Trophoblast cell (in vitro differentiated cells and primary cell): Measurements from ENCODE around the gene DPEP2.
A peak's percentile ranks its signal among the peaks of the same experiment; 100 is the strongest.
"Not testable (repeated sequence)": the region's sequence is repeated elsewhere in the genome, so short reads cannot be mapped to it uniquely, and the experiment has no call there.

Source experiments
- DNase-seq, 2 donors: peaks; one replicate each; pipeline ENCODE4 v3.0.0-alpha.2; 2016
- H2AFZ ChIP-seq: 2 replicates; pipeline ENCODE4 v1.6.1; 2013; ENCODE audit warnings: low read length, moderate library complexity, mild to moderate bottlenecking; ENCODE audit not compliant: insufficient read depth, poor library complexity
- H2AK5ac ChIP-seq: 2 replicates; pipeline ENCODE4 v1.6.1; 2013; ENCODE audit warnings: mild to moderate bottlenecking, low read length
- H2BK120ac ChIP-seq: 2 replicates; pipeline ENCODE4 v1.6.1; 2013; ENCODE audit warnings: low read length, mild to moderate bottlenecking, moderate library complexity; ENCODE audit not compliant: insufficient read depth, poor library complexity
- H2BK12ac ChIP-seq: 2 replicates; pipeline ENCODE4 v1.6.1; 2013; ENCODE audit warnings: mild to moderate bottlenecking, low read length, moderate library complexity
- H2BK5ac ChIP-seq: 2 replicates; pipeline ENCODE4 v1.6.1; 2013; ENCODE audit warnings: low read length, low read depth, moderate library complexity, mild to moderate bottlenecking; ENCODE audit not compliant: poor library complexity
- H3K14ac ChIP-seq: 2 replicates; pipeline ENCODE4 v1.6.1; 2013; ENCODE audit warnings: mild to moderate bottlenecking, low read length
- H3K18ac ChIP-seq: 2 replicates; pipeline ENCODE4 v1.6.1; 2013; ENCODE audit warnings: mild to moderate bottlenecking, low read length
- H3K23ac ChIP-seq: 2 replicates; pipeline ENCODE4 v1.6.1; 2013; ENCODE audit warnings: low read length
- H3K27ac ChIP-seq: 2 replicates; pipeline ENCODE4 v1.5.1; 2013; ENCODE audit warnings: low read depth, mild to moderate bottlenecking, inconsistent platforms, low read length, moderate library complexity
- H3K27me3 ChIP-seq: 2 replicates; pipeline ENCODE4 v1.6.1; 2013; ENCODE audit warnings: inconsistent platforms, mild to moderate bottlenecking, low read length, moderate library complexity; ENCODE audit not compliant: insufficient read depth
- H3K36me3 ChIP-seq, 2 experiments: 1 replicate in 1 of 2; 2 replicates in 1 of 2; pipeline ENCODE4 v1.6.1; 2013; ENCODE audit warnings: low read length in 2 of 2, mild to moderate bottlenecking in 2 of 2, moderate library complexity in 1 of 2; ENCODE audit not compliant: insufficient read depth in 2 of 2, control insufficient read depth in 1 of 2
- H3K4ac ChIP-seq: 2 replicates; pipeline ENCODE4 v1.6.1; 2013; ENCODE audit warnings: low read depth, mild to moderate bottlenecking, low read length, moderate library complexity
- H3K4me1 ChIP-seq, 2 experiments: 1 replicate in 1 of 2; 2 replicates in 1 of 2; pipeline ENCODE4 v1.6.1; 2013; ENCODE audit warnings: low read length in 2 of 2, mild to moderate bottlenecking in 2 of 2, moderate library complexity in 1 of 2; ENCODE audit not compliant: insufficient read depth in 2 of 2, control insufficient read depth in 1 of 2
- H3K4me2 ChIP-seq: 2 replicates; pipeline ENCODE4 v1.6.1; 2013; ENCODE audit warnings: inconsistent platforms, mild to moderate bottlenecking, low read length, moderate library complexity
- H3K4me3 ChIP-seq: 2 replicates; pipeline ENCODE4 v1.5.1; 2013; ENCODE audit warnings: mild to moderate bottlenecking, low read depth, low read length, inconsistent platforms
- H3K79me1 ChIP-seq: one replicate; pipeline ENCODE4 v1.6.1; 2013; ENCODE audit warnings: low read length
- H3K79me2 ChIP-seq: 2 replicates; pipeline ENCODE4 v1.6.1; 2013; ENCODE audit warnings: low read length, mild to moderate bottlenecking; ENCODE audit not compliant: control insufficient read depth, insufficient read depth, poor library complexity
- H3K9ac ChIP-seq: 2 replicates; pipeline ENCODE4 v1.6.1; 2013; ENCODE audit warnings: mild to moderate bottlenecking, low read length
- H3K9me3 ChIP-seq: 2 replicates; pipeline ENCODE4 v1.6.1; 2013; ENCODE audit warnings: low read depth, mild to moderate bottlenecking, control low read depth, inconsistent platforms, low read length; ENCODE audit not compliant: insufficient read depth
- H4K12ac ChIP-seq: 2 replicates; pipeline ENCODE4 v1.6.1; 2013; ENCODE audit warnings: low read depth, mild to moderate bottlenecking, low read length, moderate library complexity
- H4K8ac ChIP-seq: 2 replicates; pipeline ENCODE4 v1.6.1; 2013; ENCODE audit warnings: low read depth, mild to moderate bottlenecking, low read length, moderate library complexity
- H4K91ac ChIP-seq: one replicate; pipeline ENCODE4 v1.6.1; 2013; ENCODE audit warnings: low read depth, mild to moderate bottlenecking, low read length, moderate library complexity
- WGBS: extraction: QIAGEN DNeasy Blood & Tissue Kit; methylation state at CpG from one replicate; pipeline ENCODE4 v1.1.7; 2013; ENCODE audit warnings: missing lambda C conversion rate; ENCODE audit not compliant: insufficient read length, insufficient coverage; ENCODE audit errors: extremely low coverage; 5-methylcytosine and 5-hydroxymethylcytosine counted together

The DPEP2 gene

GRCh38 chr16:68031951-68032350, 32.7 kb upstream of the DPEP2 start:
- Histone ChIP-seq H2BK120ac (no peak overlapping the region), H4K8ac (no peak overlapping the region), H3K79me1 (no peaks in the 10 kb centered on the region), H3K27me3 (no peaks in the 10 kb centered on the region), H3K4ac (no peak overlapping the region), H3K27ac (no peak overlapping the region), H2AK5ac (no peak overlapping the region), H3K79me2 (no peaks in the 10 kb centered on the region), H3K9ac (no peak overlapping the region), H3K4me2 (no peak overlapping the region), H3K14ac (no peak overlapping the region), H3K18ac (no peak overlapping the region), H2BK12ac (no peak overlapping the region), H4K91ac (no peak overlapping the region), H3K23ac (no peak overlapping the region), H4K12ac (no peak overlapping the region), H2AFZ (no peak overlapping the region), H3K4me3 (no peak overlapping the region), H2BK5ac (no peak overlapping the region), H3K36me3 (peaks cover 0 to 2% of the 10 kb centered on the region in 2 experiments), H3K9me3 (no peaks in the 10 kb centered on the region), H3K4me1 (no peaks in the 10 kb centered on the region)
- WGBS = no CpG with 5 or more reads among the region's 2 CpGs
- peak in 1 of 2 donors; percentile 23 for DNase-seq

GRCh38 chr16:68030108-68030507, 30.8 kb upstream of the DPEP2 start:
- not testable (repeated sequence) for H2BK120ac ChIP-seq, H2AK5ac ChIP-seq, H3K79me2 ChIP-seq, H2AFZ ChIP-seq, H3K27ac ChIP-seq, H3K79me1 ChIP-seq, H4K91ac ChIP-seq, H3K18ac ChIP-seq, H3K23ac ChIP-seq, H4K8ac ChIP-seq, H3K14ac ChIP-seq, H3K4me2 ChIP-seq, H3K4me3 ChIP-seq, H4K12ac ChIP-seq, H3K4me1 ChIP-seq, H3K9me3 ChIP-seq, H3K27me3 ChIP-seq, H3K4ac ChIP-seq, H3K9ac ChIP-seq, H2BK12ac ChIP-seq, H3K36me3 ChIP-seq, H2BK5ac ChIP-seq
- peak; percentile 30 to 50 for DNase-seq
- no CpG with 5 or more reads among the region's 6 CpGs for WGBS

GRCh38 chr16:68028996-68029395, 29.7 kb upstream of the DPEP2 start:
- Histone ChIP-seq H3K14ac (no peak overlapping the region), H2BK120ac (no peak overlapping the region)

GRCh38 chr16:68022728-68023537, 23.6 kb upstream of the DPEP2 start, which contains the start of the genes DDX28 and DUS2:
DDX28 (minus strand) TSS chr16:68023232; CDS start chr16:68023202, 30 bp downstream.
DUS2 (plus strand) TSS chr16:68023284; CDS start chr16:68038024, 14,740 bp downstream.
- Histone ChIP-seq H3K9me3 (no peaks in the 10 kb centered on the region), H3K4me3 (peak within 1 kb of the TSS; percentile 97), H4K8ac (peak within 1 kb of the TSS; percentile 99), H3K27me3 (no peaks in the 10 kb centered on the region), H4K91ac (peak within 1 kb of the TSS; percentile 86), H3K27ac (peak within 1 kb of the TSS; percentile 33), H3K18ac (peak within 1 kb of the TSS; percentile 93), H3K4ac (peak within 1 kb of the TSS; percentile 90), H3K4me1 (peaks cover 9 to 10% of the 10 kb centered on the region in 2 experiments), H3K4me2 (peak within 1 kb of the TSS; percentile 97), H4K12ac (peak within 1 kb of the TSS; percentile 98), H3K79me1 (peaks cover 11% of the 10 kb centered on the region), H3K23ac (no peak within 1 kb of the TSS), H2BK120ac (peak within 1 kb of the TSS; percentile 79), H3K36me3 (peaks cover 3 to 7% of the 10 kb centered on the region in 2 experiments), H2BK12ac (no peak within 1 kb of the TSS), H3K9ac (peak within 1 kb of the TSS; percentile 96), H2BK5ac (peak within 1 kb of the TSS; percentile 71), H2AK5ac (peak within 1 kb of the TSS; percentile 75), H3K14ac (peak within 1 kb of the TSS; percentile 94), H3K79me2 (peaks cover 10% of the 10 kb centered on the region), H2AFZ (peak within 1 kb of the TSS; percentile 99)
- WGBS = no CpG with 5 or more reads among the region's 84 CpGs
- peak; percentile 91 to 97 for DNase-seq

More at GRCh38 chr16:68028996-68029395, 29.7 kb upstream of the DPEP2 start:
- H2AFZ ChIP-seq = no peak overlapping the region
- no peaks in the 10 kb centered on the region for H3K4me1 ChIP-seq
- no peak overlapping the region for H4K12ac ChIP-seq
- DNase-seq = no peak
- no peaks in the 10 kb centered on the region for H3K79me1 ChIP-seq
- no peak overlapping the region for H3K4me2 ChIP-seq
- no peak overlapping the region for H2BK5ac ChIP-seq
- no CpG with 5 or more reads among the region's 3 CpGs for WGBS
- H3K36me3 ChIP-seq = peaks cover 0 to 3% of the 10 kb centered on the region in 2 experiments
- no peak overlapping the region for H4K8ac ChIP-seq
- no peak overlapping the region for H3K23ac ChIP-seq
- no peaks in the 10 kb centered on the region for H3K79me2 ChIP-seq
- no peaks in the 10 kb centered on the region for H3K9me3 ChIP-seq
- H4K91ac ChIP-seq = no peak overlapping the region
- no peak overlapping the region for H3K18ac ChIP-seq
- H2AK5ac ChIP-seq = no peak overlapping the region
- H3K27me3 ChIP-seq = no peaks in the 10 kb centered on the region
- H3K9ac ChIP-seq = no peak overlapping the region
- no peak overlapping the region for H3K27ac ChIP-seq
- H3K4me3 ChIP-seq = no peak overlapping the region
- H3K4ac ChIP-seq = no peak overlapping the region
- no peak overlapping the region for H2BK12ac ChIP-seq
